WTC11 (cell line): Measurements from ENCODE around the gene CERS1. TPM values are rescaled to one million over a fixed set of nuclear protein-coding genes. Genes with fewer than 3 reads are reported as not detected.

Experiments
- ATAC-seq: fragments of 200-7000 bp; cut with Tn5 transposase; 2 replicates; pipeline ENCODE4 v1.10.0; 2021; ENCODE audit warnings: mild to moderate bottlenecking, moderate library complexity
- CTCF ChIA-PET: fragments of 300-600 bp; sonication (Branson Sonifier 250); formaldehyde crosslinking; loops from one replicate; lab custom pipeline; 2021; ENCODE audit warnings: antibody characterized with exemption; lab: Charles Lee
- POLR2A ChIA-PET: fragments of 350-600 bp; sonication (Branson Sonifier 250); formaldehyde crosslinking; loops from one replicate; lab custom pipeline; 2021; ENCODE audit warnings: antibody characterized with exemption; lab: Charles Lee
- DNase-seq: peaks from one replicate; pipeline ENCODE4 v3.0.0; 2021; ENCODE audit warnings: low spot score
- H3K27ac Mint-ChIP-seq: 2 replicates; pipeline ENCODE4 v1.8.0; 2021; ENCODE audit warnings: mixed read lengths
- H3K27me3 Mint-ChIP-seq: 2 replicates; pipeline ENCODE4 v1.8.0; 2021; ENCODE audit warnings: low read depth, mild to moderate bottlenecking, moderate library complexity, mixed read lengths
- H3K36me3 Mint-ChIP-seq: 2 replicates; pipeline ENCODE4 v1.8.0; 2021; ENCODE audit warnings: mixed read lengths
- H3K4me1 Mint-ChIP-seq: 2 replicates; pipeline ENCODE4 v1.8.0; 2022; ENCODE audit warnings: mixed read lengths
- H3K4me3 Mint-ChIP-seq: 2 replicates; pipeline ENCODE4 v1.8.0; 2021; ENCODE audit warnings: mild to moderate bottlenecking, moderate library complexity, mixed read lengths
- H3K9me3 Mint-ChIP-seq: 2 replicates; pipeline ENCODE4 v1.8.0; 2021; ENCODE audit warnings: mixed read lengths
- ARID4B ChIP-seq: sonication (generic); formaldehyde crosslinking; IDR thresholded peaks from 2 replicates; pipeline ENCODE4 v1.8.0; 2023; ENCODE audit warnings: missing genetic modification reagents, mild to moderate bottlenecking, borderline replicate concordance
- ATF1 ChIP-seq: sonication (generic); formaldehyde crosslinking; IDR thresholded peaks from 2 replicates; pipeline ENCODE4 v1.8.1; 2023; ENCODE audit warnings: mild to moderate bottlenecking, moderate library complexity, missing genetic modification reagents
- ATF2 ChIP-seq: sonication (generic); formaldehyde crosslinking; IDR thresholded peaks from 2 replicates; pipeline ENCODE4 v1.8.1; 2022; ENCODE audit warnings: low read depth, missing genetic modification reagents, borderline replicate concordance
- ATF3 ChIP-seq: sonication (generic); formaldehyde crosslinking; conservative IDR thresholded peaks from 2 replicates; pipeline ENCODE4 v1.8.1; 2022; ENCODE audit warnings: mild to moderate bottlenecking, missing genetic modification reagents
- ATF6 ChIP-seq: sonication (generic); formaldehyde crosslinking; IDR thresholded peaks from 2 replicates; pipeline ENCODE4 v1.8.1; 2023; ENCODE audit warnings: mild to moderate bottlenecking, missing genetic modification reagents
- ETV6 ChIP-seq: sonication (generic); formaldehyde crosslinking; IDR thresholded peaks from 2 replicates; pipeline ENCODE4 v1.8.1; 2022; ENCODE audit warnings: mild to moderate bottlenecking, missing genetic modification reagents
- JUN ChIP-seq: sonication (generic); formaldehyde crosslinking; IDR thresholded peaks from 2 replicates; pipeline ENCODE4 v1.8.0; 2023; ENCODE audit warnings: mild to moderate bottlenecking, missing genetic modification reagents
- MAX ChIP-seq: sonication (generic); formaldehyde crosslinking; IDR thresholded peaks from 2 replicates; pipeline ENCODE4 v1.8.0; 2022; ENCODE audit warnings: mild to moderate bottlenecking, missing genetic modification reagents
- NR1H2 ChIP-seq: sonication (generic); formaldehyde crosslinking; IDR thresholded peaks from 2 replicates; pipeline ENCODE4 v1.9.0; 2021; ENCODE audit warnings: mild to moderate bottlenecking, moderate library complexity, missing genetic modification reagents
- NR3C1 ChIP-seq: sonication (generic); formaldehyde crosslinking; conservative IDR thresholded peaks from 2 replicates; pipeline ENCODE4 v1.8.1; 2023; ENCODE audit warnings: low read depth, mild to moderate bottlenecking, missing genetic modification reagents
- PRRX2 ChIP-seq: fragments of 250-450 bp; sonication (Bioruptor Pico); IDR thresholded peaks from 2 replicates; pipeline ENCODE4 v1.8.0; 2021; ENCODE audit warnings: mild to moderate bottlenecking
- SMAD3 ChIP-seq: sonication (generic); formaldehyde crosslinking; IDR thresholded peaks from 2 replicates; pipeline ENCODE4 v1.8.0; 2022; ENCODE audit warnings: missing genetic modification reagents, mild to moderate bottlenecking, borderline replicate concordance
- STAT6 ChIP-seq: sonication (generic); formaldehyde crosslinking; conservative IDR thresholded peaks from 2 replicates; pipeline ENCODE4 v1.8.1; 2023; ENCODE audit warnings: mild to moderate bottlenecking, low read depth, missing genetic modification reagents, moderate library complexity
- TP53 ChIP-seq: sonication (generic); formaldehyde crosslinking; IDR thresholded peaks from 2 replicates; pipeline ENCODE4 v1.8.1; 2023; ENCODE audit warnings: mild to moderate bottlenecking, missing genetic modification reagents
- ZNF416 ChIP-seq: fragments of 250-450 bp; sonication (Bioruptor Pico); IDR thresholded peaks from 2 replicates; pipeline ENCODE4 v1.9.0; 2021; ENCODE audit warnings: mild to moderate bottlenecking, inconsistent platforms
- ZNF425 ChIP-seq: fragments of 250-450 bp; sonication (Bioruptor Pico); conservative IDR thresholded peaks from 2 replicates; pipeline ENCODE4 v1.9.0; 2021; ENCODE audit warnings: mild to moderate bottlenecking
- total RNA-seq: library from RNA; stranded (reverse); gene quantifications from 3 replicates; pipeline ENCODE4 v1.2.3, GENCODE V29; 2021

Gene CERS1
- total RNA-seq, 1 experiment from 2014 or later: 14.7 TPM

GRCh38 chr19:18883526-18884304, 12.2 kb downstream of the CERS1 start:
- CTCF ChIA-PET: no interaction called here

More at GRCh38 chr19:18883526-18884304, 12.2 kb downstream of the CERS1 start:
- Mint-ChIP-seq H3K27ac (no peak overlapping the region), H3K4me3 (no peak overlapping the region), H3K4me1 (no peaks in the 10 kb centered on the region), H3K27me3 (no peaks in the 10 kb centered on the region), H3K36me3 (peaks cover 18% of the 10 kb centered on the region), H3K9me3 (peaks cover 3% of the 10 kb centered on the region)
- ATAC-seq: no peak
- POLR2A ChIA-PET: no interaction called here
- no peak for DNase-seq
- TF ChIP-seq ATF2 (CRISPR knock-in tag) (no peak), STAT6 (no peak), PRRX2 (CRISPR knock-in tag) (no peak), ATF3 (CRISPR knock-in tag) (no peak), ETV6 (CRISPR knock-in tag) (no peak), NR1H2 (CRISPR knock-in tag) (no peak), JUN (CRISPR knock-in tag) (no peak), ARID4B (CRISPR knock-in tag) (no peak), ZNF416 (CRISPR knock-in tag) (no peak), TP53 (CRISPR knock-in tag) (no peak), ATF1 (CRISPR knock-in tag) (no peak), NR3C1 (no peak), ATF6 (CRISPR knock-in tag) (no peak), SMAD3 (CRISPR knock-in tag) (no peak), MAX (no peak), ZNF425 (CRISPR knock-in tag) (no peak)
